AG20443 (cell line): ENCODE results near the gene PKN1.

Experiments
- DNase-seq: peaks from one replicate; pipeline ENCODE4 v3.0.0; 2012; ENCODE audit warnings: low spot score, mixed read lengths

PKN1 gene

DNA sequence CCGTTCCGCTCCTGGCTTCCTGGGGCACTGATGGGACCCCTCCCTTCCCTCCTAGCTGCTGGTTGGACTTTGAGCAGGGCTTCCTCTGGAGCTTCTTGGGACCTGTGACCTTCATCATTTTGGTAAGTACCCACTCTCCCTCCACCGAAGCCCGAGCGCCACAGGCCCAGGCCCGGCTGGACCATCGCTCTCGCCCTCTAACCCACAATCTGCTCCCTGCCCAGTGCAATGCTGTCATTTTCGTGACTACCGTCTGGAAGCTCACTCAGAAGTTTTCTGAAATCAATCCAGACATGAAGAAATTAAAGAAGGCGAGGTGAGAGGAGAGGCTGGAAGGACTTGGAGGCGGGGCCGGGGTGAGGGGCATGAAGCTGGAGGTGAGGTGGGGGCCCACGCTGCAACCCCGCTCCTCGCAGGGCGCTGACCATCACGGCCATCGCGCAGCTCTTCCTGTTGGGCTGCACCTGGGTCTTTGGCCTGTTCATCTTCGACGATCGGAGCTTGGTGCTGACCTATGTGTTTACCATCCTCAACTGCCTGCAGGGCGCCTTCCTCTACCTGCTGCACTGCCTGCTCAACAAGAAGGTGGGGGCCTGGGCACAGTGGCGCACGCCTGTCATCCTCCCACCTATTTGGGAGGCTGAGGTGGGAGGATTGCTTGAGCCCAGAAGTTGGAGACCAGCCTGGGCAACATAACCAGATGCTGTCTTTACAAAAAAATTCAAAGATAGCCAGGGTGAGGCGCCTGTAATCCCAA, 26.3 kb upstream of the PKN1 start:
- DNase-seq, result no peak

DNA sequence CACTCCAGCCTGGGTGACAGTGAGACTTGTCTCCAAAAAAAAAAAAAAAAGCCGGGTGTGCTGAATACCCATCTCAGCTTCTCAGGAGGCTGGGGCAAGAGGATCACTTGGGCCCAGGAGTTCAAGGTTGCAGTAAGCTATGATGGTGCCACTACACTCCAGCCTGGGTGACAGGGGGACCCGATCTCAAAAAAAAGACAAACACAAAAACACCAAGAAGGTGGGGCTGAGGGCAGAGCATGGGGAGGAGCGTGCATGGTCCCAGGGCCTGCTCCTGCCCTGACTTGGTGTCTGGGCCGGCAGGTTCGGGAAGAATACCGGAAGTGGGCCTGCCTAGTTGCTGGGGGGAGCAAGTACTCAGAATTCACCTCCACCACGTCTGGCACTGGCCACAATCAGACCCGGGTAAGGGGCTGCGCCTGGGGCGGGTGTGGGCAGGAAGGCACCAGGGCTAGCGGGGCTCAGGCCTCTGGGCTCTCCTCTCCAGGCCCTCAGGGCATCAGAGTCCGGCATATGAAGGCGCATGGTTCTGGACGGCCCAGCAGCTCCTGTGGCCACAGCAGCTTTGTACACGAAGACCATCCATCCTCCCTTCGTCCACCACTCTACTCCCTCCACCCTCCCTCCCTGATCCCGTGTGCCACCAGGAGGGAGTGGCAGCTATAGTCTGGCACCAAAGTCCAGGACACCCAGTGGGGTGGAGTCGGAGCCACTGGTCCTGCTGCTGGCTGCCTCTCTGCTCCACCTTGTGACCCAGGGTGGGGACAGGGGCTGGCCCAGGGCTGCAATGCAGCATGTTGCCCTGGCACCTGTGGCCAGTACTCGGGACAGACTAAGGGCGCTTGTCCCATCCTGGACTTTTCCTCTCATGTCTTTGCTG, 25.3 kb upstream of the PKN1 start:
- no peak for DNase-seq

DNA sequence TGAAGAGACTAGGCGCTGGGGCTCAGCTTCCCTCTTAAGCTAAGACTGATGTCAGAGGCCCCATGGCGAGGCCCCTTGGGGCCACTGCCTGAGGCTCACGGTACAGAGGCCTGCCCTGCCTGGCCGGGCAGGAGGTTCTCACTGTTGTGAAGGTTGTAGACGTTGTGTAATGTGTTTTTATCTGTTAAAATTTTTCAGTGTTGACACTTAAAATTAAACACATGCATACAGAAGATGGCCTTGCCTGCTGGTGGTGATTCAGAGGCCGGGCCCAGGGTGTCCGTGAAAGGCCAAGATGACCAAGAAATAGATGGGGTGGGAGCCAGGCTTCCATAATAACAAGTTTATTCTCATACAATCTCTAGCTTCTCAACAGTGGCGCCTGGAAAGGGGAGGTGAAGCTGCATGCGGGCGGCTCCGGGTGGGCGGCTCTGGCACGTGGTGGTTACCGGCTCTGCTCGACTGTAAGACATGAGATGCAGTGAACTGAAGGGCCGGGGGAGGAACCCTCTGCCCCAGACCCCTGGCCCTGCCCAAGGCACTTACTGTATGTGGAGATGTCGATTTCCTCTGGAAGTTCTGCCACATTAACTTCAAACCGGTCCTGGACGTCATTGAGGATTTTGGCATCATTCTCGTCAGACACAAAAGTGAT, 24.5 kb upstream of the PKN1 start:
- DNase-seq, result no peak

DNA sequence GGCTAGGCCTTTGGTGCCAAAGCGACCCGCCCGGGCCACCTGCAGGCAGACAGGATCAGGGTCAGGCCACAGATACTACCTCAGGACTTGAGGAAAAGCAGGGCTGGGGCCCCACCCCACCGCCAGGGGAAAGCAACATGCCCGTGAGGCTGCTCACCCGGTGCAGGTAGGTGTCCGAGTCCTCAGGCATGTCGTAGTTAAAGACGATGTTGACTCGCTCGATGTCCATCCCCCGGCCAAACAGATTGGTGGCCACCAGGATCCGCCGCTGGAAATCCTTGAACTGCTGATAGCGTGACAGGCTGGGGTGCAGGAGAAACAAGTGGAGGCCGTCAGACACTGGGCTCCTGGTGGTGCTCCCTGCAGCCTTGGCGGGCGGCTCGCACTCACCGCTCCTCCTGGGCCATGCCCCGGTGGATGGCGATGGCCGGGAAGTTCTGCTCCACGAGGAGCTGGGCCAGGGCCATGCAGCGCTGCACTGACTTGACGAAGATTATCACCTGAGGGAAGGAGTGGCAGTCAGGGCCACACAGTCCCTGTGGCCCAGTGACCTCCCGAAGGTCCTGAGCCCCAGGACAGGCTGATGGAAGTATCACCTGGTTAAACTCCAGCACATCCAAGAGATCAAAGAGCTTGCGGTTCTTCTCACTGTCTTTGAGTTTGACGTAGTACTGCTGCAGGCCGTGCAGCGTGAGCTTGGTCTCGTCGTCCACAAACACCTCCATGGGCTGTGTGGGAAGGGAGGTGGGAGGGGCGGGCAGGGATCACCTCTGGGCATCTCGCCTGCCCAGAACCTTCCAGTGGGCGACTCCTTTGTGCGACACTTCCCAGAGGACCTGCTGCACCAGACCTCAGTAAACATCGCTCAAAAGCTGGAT, 23.7 kb upstream of the PKN1 start:
- DNase-seq, result no peak

DNA sequence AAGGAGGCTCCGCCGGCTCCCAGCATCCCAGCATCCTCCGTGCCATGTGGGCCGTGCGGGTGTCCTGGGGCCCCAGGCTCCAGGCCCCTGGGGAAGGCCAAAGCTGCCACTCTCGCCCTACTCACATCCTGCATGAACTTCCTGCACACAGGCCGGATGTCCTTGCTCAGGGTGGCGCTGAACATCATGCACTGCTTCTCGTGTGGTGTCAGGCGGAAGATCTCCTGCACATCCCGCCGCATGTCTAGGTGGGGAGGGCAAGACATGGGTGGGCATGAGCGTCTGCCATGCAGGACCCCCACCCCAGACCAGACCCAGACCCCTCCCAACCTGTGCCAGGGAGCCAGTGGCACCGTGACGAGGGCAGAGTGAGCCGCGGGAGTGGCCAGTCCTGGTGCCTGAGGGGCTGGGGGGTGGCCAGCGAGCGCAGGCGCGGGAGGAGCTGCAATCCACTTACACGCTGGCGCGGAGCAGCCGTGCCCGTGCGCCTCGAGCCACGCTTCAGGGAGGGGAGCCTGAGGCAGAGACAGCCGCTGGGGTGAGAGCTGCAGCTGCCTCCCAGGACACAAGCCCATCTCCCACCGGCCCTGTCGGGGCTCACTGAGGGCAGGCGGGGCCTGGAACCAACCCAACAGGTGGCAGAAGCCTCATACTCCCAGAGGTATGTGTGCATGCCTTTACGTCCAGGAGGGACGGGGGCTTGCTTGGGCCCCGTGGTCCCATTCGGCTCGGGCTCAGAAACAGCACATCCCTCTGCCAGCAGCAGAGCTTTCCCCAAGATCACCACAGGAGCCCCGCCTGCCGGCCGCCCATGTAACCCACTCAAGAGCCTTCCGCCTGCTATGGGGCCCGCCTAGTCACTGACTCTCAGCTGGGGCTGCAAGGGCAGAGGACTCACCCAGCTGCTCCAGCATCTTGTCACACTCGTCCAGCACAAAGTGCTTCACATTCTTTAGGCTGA, 22.7 kb upstream of the PKN1 start:
- DNase-seq, result no peak

DNA sequence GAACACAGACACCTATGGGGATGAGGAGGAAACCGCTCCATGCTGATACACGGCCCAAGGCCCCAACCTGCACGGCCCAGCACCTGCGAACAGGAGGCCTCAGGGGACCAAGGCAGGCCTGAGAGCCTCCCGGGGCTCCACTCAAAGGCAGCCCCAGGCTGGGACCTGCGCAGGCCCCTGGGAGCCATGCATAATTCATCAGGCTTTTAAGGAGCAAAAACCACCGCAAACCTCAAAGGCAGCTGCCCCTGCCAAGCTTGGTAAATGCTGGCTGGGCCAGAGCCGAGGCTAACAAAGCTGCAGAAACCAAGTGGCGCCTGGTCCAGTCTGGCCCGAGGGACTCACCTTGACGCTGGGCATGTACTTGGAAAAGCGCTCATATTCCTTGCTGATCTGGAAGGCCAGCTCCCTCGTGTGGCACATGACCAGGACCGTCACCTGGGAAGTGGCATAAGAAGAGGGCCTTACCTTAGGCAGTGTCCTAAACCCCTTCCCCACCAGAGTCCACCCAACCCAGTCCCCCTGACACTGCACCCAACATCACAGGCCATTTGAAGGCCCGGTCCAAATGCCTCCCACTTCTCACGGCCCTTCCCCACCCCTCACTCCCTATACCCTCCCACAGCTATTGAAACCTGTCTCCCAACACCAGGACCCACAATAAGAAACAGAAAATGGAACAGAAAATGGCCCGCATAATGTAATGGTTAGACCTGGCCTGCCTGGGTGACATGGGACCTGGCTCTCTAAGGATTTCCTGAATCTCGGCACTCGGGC, 21.8 kb upstream of the PKN1 start:
- no peak for DNase-seq

DNA sequence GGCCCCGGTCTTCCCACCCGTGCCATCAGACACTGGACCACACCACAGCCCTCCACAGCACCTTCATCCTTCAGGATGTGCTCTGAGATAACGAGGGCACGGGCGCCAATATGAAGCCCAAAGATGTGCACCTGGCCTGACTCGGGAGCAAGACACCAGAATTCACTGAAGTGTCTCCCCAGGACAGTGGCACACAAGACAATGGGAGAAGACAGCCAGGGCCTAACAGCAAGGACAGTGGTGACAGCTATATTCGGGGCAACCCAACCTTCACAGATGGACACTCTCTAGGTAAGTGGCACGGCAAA, 21.2 kb upstream of the PKN1 start:
- no peak for DNase-seq

DNA sequence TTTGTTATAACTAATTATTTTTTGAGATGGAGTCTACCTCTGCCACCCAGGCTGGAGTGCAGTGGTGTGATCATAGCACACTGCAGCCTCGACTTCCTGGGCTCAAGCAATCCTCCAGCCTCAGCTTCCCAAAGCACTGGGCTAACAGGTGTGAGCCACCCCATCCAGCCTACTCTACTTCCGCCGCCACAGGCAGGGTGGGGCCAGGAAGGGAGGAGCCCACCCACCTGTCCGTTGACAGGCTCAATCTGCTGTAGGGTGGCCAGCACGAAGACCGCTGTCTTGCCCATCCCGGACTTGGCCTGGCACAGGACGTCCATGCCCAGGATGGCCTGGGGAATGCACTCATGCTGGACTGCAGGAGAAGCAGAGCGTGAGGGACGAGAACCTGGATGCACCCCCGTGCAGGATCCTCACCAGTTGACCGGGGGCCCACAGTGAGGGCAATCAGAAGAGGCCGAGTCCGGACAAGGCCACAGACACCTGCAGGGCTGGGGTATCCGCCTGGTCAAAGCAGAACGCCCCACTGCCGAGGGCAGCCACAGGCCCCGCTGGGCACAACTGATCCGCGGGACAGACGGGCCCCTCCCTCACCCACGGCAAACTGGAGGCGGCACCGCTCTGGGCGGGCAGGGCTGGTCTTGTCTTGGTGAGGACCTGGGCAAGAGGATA, 20.6 kb upstream of the PKN1 start:
- no peak for DNase-seq

DNA sequence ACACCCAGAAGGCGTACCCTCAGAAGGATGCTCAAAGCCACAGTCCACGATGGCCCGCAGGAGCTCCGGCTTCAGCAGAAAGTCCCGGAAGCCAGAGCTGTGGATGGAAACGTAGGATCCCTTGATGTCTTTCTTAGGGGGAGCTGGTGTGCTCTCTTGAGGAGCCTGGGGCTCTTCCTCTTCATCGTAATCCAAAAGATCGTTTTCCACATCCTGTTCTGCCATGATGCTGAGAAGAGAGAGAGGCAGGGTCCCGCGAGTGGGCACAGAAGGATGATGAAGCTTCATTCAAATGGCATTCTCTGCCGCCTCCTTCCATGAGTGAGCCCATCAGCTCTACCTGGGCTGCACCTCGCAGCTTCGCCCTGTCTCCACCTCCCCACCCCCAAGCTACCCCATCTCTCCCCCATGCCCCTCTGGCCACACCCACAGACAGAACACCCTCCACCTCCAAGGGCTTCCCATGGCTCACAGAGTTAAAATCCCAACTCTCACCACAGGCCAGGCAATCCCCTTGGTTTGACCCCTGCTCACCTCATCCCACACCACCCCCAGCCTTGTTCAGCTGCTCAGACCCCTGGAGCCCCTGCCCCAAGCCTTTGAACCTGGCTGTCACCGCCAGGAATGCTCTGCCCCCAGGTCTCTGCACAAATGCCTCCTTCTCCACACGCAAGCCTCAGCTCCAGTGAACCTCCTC, 20.0 kb upstream of the PKN1 start:
- DNase-seq, result no peak

DNA sequence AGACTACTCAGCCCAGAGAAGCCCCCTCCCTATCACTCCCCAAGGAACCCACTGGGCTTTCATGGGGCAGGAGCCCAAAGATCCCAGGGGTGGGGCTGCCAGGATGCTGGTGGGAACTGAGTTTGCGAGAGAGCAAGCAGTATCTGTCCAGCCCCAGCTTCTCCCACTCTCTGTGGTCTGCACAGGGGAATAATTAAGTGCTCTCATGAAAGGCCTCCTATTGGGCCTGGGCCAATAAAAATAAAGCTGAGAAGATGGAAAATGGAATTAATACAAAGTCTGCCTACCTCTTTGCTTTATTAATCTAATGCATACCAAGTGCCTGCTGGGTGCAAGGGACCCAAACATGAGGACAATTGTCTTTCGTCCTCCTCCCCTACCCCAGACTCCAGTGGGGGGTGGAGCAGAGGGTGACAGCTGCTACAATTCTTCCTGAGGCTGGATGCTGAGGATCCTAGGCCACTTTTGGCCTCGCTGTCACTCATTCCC, 19.4 kb upstream of the PKN1 start:
- DNase-seq, result no peak

DNA sequence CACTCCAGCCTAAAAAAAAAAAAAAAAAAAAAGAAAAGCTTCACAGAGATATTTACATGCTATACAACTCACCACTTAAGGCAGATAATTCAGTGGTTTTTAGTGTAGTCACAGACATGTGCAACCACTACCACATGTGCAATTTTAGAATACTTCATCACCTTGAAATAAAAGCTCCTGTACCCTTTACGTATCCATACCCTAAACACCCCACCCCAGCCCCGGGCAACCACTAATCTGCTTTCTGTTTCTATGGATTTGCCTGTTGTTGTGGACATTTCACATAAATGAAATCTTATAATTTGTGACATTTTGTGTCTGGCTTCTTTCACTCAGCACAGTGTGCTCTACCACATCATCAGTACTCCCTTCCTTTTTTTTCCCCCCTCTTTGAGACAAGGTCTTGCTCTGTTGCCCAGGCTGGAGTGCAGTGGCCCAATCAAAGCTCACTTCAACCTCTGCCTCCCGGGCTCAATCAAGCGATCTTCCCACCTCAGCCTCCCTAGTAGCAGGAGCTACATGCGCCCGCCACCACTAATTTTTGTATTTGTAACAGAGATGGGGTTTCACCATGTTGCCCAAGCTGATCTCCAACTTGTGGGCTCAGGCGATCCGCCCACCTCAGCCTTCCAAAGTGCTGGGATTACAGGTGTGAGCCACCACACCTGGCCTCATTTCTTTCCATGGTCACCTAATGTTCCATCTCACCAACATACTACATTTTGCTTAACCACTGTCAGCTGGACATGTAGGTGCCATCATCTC, 18.0 kb upstream of the PKN1 start:
- no peak for DNase-seq

DNA sequence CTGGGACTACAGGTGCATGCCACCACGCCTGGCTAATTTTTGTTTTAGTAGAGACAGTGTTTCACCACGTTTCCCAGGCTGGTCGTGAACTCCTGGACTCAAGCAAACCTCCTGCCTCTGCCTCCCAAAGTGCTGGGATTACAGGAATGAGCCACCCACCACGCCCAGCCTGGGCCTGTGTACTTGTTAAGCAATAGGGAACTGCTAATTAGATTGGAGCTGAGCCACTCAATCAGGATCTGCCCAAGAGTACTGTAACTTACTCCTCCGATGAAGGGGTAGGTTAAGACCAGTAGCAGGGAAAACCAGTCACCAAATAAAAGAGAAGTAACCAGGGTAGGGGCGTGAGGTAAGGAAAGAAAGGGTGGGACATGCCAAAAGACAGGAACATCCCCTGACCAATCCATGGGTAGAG, 16.3 kb upstream of the PKN1 start:
- DNase-seq, result no peak

DNA sequence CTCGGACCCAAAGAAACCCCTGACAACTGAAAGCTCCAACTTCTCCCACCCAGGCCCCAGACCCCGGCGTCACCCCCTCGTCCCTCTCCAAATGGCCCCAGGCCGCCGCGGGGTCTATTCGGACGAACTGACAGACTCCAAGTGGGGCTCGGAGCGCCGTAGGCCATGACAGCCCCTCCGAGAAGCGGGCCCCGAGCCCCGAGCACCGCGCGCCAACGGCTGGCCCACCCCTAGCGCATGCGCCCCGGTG, 14.3 kb upstream of the PKN1 start:
- peak; percentile 95 for DNase-seq

DNA sequence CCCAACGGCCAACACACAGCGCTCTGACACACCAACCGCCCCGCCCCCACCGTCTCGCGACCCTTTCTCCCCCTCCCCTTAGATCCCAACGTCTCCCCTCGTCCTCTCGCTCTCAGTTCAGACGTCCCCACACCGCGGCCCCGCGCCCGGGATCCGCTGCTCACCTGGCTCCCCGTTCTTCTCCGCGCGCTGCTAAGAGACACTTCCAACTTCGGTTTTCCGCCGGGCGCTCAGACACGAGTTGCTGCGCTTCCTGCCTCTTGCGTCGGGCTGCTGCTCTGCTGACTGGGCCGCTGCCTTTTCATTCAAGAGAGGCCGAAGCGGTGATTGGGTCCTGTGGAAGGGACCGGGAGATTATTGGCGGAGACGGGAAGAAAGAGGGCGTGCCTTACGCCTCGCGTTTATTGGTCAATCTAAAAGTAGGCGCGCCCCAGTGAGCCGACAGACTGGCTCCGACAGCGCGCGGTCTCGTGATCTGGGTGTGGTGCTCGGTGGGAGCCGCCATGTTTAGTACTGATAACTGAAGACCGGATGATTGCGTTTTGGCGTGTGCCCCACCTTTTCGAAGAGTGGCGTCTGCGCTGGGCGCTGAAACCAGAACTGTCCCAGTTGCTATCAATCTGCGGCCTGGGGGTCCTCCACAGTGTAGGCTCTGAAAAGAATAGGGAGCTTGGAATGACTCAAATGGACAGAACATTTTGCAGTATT, 13.8 kb upstream of the PKN1 start, which contains the start of gene DDX39A:
Gene DDX39A (minus strand): TSS at position 236 of the 708 bp plus-strand sequence. CDS start 6,121 bp downstream, outside the sequence.
- DNase-seq, result peak; percentile 98

DNA sequence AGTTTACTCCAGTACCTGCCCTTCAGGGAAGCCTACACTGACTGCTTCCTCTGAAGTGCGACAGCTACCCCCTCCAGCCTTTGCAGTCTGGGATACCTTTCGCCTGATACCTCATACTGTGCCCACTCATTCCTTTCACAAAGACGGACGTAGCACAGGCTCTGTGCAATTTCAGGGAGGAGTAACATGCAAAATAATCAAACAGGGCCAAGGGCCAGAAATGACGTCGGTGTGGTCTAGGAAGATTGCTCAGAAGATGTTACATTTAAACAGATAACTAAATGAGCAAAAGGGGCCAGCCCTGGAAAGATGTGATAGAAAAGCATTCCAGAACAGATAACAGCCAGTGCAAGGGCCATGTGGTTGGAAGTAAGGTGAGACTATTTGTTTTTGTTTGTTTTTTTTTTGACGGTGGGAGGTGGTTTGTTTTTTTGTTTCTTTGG, 7.4 kb upstream of the PKN1 start:
- DNase-seq, result peak; percentile 49

DNA sequence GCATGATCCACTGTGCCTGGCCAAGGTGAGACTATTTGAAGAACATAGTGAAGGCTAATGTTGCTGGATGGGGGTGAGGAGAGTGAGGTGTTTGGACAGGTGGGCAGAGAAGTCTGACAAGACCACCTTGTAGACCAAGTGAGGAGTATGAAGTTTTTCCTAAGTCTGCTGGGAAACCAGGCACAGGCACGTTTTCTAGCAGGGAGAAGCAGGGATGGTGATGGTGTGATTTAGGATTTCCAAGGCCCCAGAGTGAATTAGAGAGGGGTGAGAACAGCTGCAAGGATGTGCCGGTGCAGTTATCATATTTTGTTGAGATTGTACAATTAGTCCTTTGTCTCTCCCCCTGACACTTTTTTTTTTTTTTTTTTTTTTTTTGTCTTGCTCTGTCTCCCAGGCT, 5.6 kb upstream of the PKN1 start:
- no peak for DNase-seq

DNA sequence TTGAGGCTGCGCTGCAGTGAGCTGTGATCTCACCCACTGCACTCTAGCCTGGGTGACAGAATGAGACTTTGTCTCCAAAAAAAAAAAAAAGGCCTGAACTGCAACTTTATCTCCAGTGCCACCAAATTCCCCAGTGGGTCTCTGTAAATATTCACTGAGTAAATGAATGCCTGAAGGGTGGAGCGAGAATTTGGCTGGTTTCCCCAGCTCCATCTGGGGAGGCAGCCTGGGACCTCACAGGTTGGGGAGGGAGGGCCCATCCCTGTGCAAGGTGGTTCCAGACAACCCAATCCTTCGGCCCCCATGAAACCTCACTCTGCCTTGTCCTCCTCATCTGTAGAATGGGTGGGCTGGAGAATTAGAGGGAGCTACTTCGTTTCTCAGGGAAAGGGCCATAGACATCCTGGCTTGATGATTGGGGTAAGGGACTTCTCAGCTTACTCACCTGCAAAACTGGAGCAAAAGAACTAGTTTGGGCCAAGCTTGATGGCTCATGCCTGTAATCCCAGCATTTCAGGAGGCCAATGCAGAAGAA, 4.2 kb upstream of the PKN1 start:
- DNase-seq, result no peak
